Measurements from ENCODE around the gene MDGA2.

The MDGA2 gene

GRCh38 chr14:46887144-46887543 is 788.3 kb downstream of the MDGA2 start:
- H4K20me1 ChIP-seq = no peaks in the 10 kb centered on the region
- no peak overlapping the region for H3K4me2 ChIP-seq
- no peak for TF ChIP-seq Cebpa-rat (IDR thresholded peaks at IDR 0.05)
- no peaks in the 10 kb centered on the region for H3K4me1 ChIP-seq
- H3K27me3 ChIP-seq = no peaks in the 10 kb centered on the region
- no peak overlapping the region for H3K4me3 ChIP-seq
- H3K36me3 ChIP-seq = no peaks in the 10 kb centered on the region
- H3K27ac ChIP-seq = no peak overlapping the region
- H3K9ac ChIP-seq = no peak overlapping the region
- no peaks in the 10 kb centered on the region for H3K9me3 ChIP-seq

- H3K4me1 ChIP-seq = no peaks in the 10 kb centered on the region
- no peaks in the 10 kb centered on the region for H3K27me3 ChIP-seq
- TF ChIP-seq Cebpa-rat (IDR thresholded peaks at IDR 0.05) = no peak
Measured at GRCh38 chr14:46885566-46885965, 789.8 kb downstream of the MDGA2 start.

GRCh38 chr14:46861753-46862152 is 813.7 kb downstream of the MDGA2 start:
- Histone ChIP-seq H3K27ac (no peak overlapping the region), H3K4me3 (no peak overlapping the region), H3K4me2 (no peak overlapping the region), H3K36me3 (no peaks in the 10 kb centered on the region), H3K9ac (no peak overlapping the region), H4K20me1 (no peaks in the 10 kb centered on the region), H3K27me3 (no peaks in the 10 kb centered on the region), H3K4me1 (no peaks in the 10 kb centered on the region), H3K9me3 (no peaks in the 10 kb centered on the region)
- TF ChIP-seq Cebpa-rat (IDR thresholded peaks at IDR 0.05) = no peak

More at GRCh38 chr14:46885566-46885965, 789.8 kb downstream of the MDGA2 start:
- no peak overlapping the region for H3K4me2 ChIP-seq
- no peak overlapping the region for H3K4me3 ChIP-seq
- H3K36me3 ChIP-seq = no peaks in the 10 kb centered on the region
- H4K20me1 ChIP-seq = no peaks in the 10 kb centered on the region
- H3K27ac ChIP-seq = no peak overlapping the region
- no peaks in the 10 kb centered on the region for H3K9me3 ChIP-seq
- H3K9ac ChIP-seq = no peak overlapping the region

- H3K4me2 ChIP-seq = no peak overlapping the region
- no peak overlapping the region for H3K27ac ChIP-seq
- peaks cover 8% of the 10 kb centered on the region; the same call in 1 of the 2 replicates for H3K9me3 ChIP-seq
- no peak overlapping the region for H3K9ac ChIP-seq
- TF ChIP-seq Cebpa-rat (IDR thresholded peaks at IDR 0.05) = no peak
- H3K27me3 ChIP-seq = no peaks in the 10 kb centered on the region
- no peaks in the 10 kb centered on the region for H3K36me3 ChIP-seq
- no peaks in the 10 kb centered on the region for H3K4me1 ChIP-seq
- H4K20me1 ChIP-seq = no peaks in the 10 kb centered on the region
- H3K4me3 ChIP-seq = no peak overlapping the region
Measured at GRCh38 chr14:46840944-46841720, 834.3 kb downstream of the MDGA2 start.

GRCh38 chr14:46820291-46820690 is 855.1 kb downstream of the MDGA2 start:
- no peaks in the 10 kb centered on the region for H3K36me3 ChIP-seq
- H3K27ac ChIP-seq = no peak overlapping the region
- no peaks in the 10 kb centered on the region for H3K4me1 ChIP-seq
- no peak overlapping the region for H3K9ac ChIP-seq
- H3K4me2 ChIP-seq = no peak overlapping the region
- no peaks in the 10 kb centered on the region for H3K27me3 ChIP-seq
- no peak overlapping the region for H3K4me3 ChIP-seq
- peaks cover 7% of the 10 kb centered on the region; the same call in 1 of the 2 replicates for H3K9me3 ChIP-seq
- no peak for TF ChIP-seq Cebpa-rat (IDR thresholded peaks at IDR 0.05)
- H4K20me1 ChIP-seq = no peaks in the 10 kb centered on the region

- Histone ChIP-seq H3K27me3 (no peaks in the 10 kb centered on the region), H3K36me3 (no peaks in the 10 kb centered on the region), H3K27ac (no peak overlapping the region), H3K4me3 (no peak overlapping the region), H3K9ac (no peak overlapping the region), H3K4me1 (no peaks in the 10 kb centered on the region), H4K20me1 (no peaks in the 10 kb centered on the region), H3K4me2 (no peak overlapping the region), H3K9me3 (peaks cover 7% of the 10 kb centered on the region; the same call in 1 of the 2 replicates)
- TF ChIP-seq Cebpa-rat (IDR thresholded peaks at IDR 0.05) = no peak
Measured at GRCh38 chr14:46819117-46819516, 856.3 kb downstream of the MDGA2 start.

- no peak for TF ChIP-seq Cebpa-rat (IDR thresholded peaks at IDR 0.05)
- Histone ChIP-seq H3K4me2 (no peak overlapping the region), H3K27ac (no peak overlapping the region), H3K4me1 (no peaks in the 10 kb centered on the region), H3K4me3 (no peak overlapping the region), H3K9me3 (peaks cover 7% of the 10 kb centered on the region; the same call in 1 of the 2 replicates), H3K36me3 (no peaks in the 10 kb centered on the region), H4K20me1 (no peaks in the 10 kb centered on the region), H3K27me3 (no peaks in the 10 kb centered on the region), H3K9ac (no peak overlapping the region)
Measured at GRCh38 chr14:46818147-46818546, 857.3 kb downstream of the MDGA2 start.

- Histone ChIP-seq H3K9me3 (no peaks in the 10 kb centered on the region), H3K4me3 (no peak overlapping the region), H3K9ac (no peak overlapping the region), H4K20me1 (no peaks in the 10 kb centered on the region), H3K4me1 (no peaks in the 10 kb centered on the region), H3K27ac (no peak overlapping the region), H3K36me3 (no peaks in the 10 kb centered on the region), H3K4me2 (no peak overlapping the region), H3K27me3 (no peaks in the 10 kb centered on the region)
- no peak for TF ChIP-seq Cebpa-rat (IDR thresholded peaks at IDR 0.05)
Measured at GRCh38 chr14:46793144-46793543, 882.3 kb downstream of the MDGA2 start.
